CD4-positive, alpha-beta T cell treated with Interleukin-2 at 100 ng/mL for 4 hours (primary cell): Measurements from ENCODE around the gene ASF1B.
"Not testable (repeated sequence)": the region's sequence is repeated elsewhere in the genome, so short reads cannot be mapped to it uniquely, and the experiment has no call there.

ENCODE experiments used
- DNase-seq: peaks from one replicate; pipeline ENCODE4 v3.0.0-alpha.2; 2020; ENCODE audit warnings: low spot score

The ASF1B gene

GRCh38 chr19:14159059-14159458 lies 22.7 kb upstream of the ASF1B start:
- no peak for DNase-seq

- DNase-seq = no peak
These were observed 22.1 kb upstream of the ASF1B start for GRCh38 chr19:14158276-14159023.

GRCh38 chr19:14156971-14157717 lies 20.8 kb upstream of the ASF1B start:
- no peak for DNase-seq

GRCh38 chr19:14156122-14156521 lies 19.7 kb upstream of the ASF1B start:
- no peak for DNase-seq

GRCh38 chr19:14155371-14155770 lies 19.0 kb upstream of the ASF1B start:
- no peak for DNase-seq

GRCh38 chr19:14152713-14153112 lies 16.3 kb upstream of the ASF1B start:
- no peak for DNase-seq

- no peak for DNase-seq
These were observed 14.6 kb upstream of the ASF1B start for GRCh38 chr19:14150770-14151661.

- no peak for DNase-seq
These were observed 13.8 kb upstream of the ASF1B start for GRCh38 chr19:14150041-14150769.

- DNase-seq = peak; percentile 62
These were observed 13.2 kb upstream of the ASF1B start for GRCh38 chr19:14149509-14149994.

- DNase-seq = no peak
These were observed 12.5 kb upstream of the ASF1B start for GRCh38 chr19:14148751-14149410.

- DNase-seq = peak; percentile 59
These were observed 11.6 kb upstream of the ASF1B start for GRCh38 chr19:14147797-14148605.

GRCh38 chr19:14146789-14147216 lies 10.4 kb upstream of the ASF1B start:
- DNase-seq = no peak

GRCh38 chr19:14146169-14146568 lies 9.8 kb upstream of the ASF1B start:
- DNase-seq = not testable (repeated sequence)

- no peak for DNase-seq
These were observed 9.0 kb upstream of the ASF1B start for GRCh38 chr19:14145381-14145780.

- DNase-seq = no peak
These were observed 6.1 kb upstream of the ASF1B start for GRCh38 chr19:14142262-14143190.

GRCh38 chr19:14141041-14141440 lies 4.7 kb upstream of the ASF1B start:
- no peak for DNase-seq

GRCh38 chr19:14139944-14140343 lies 3.6 kb upstream of the ASF1B start:
- DNase-seq = no peak

GRCh38 chr19:14138576-14139265 lies 2.3 kb upstream of the ASF1B start:
- no peak for DNase-seq
